Retinal pigment epithelial cell (primary cell): Measurements from ENCODE around the gene SRL.

Source experiments
- DNase-seq: peaks from one replicate; pipeline ENCODE4 v3.0.0-alpha.2; 2010; ENCODE audit warnings: low read depth
- H3K4me3 ChIP-seq: 2 replicates; pipeline ENCODE4 v1.5.1; 2011; ENCODE audit warnings: mild to moderate bottlenecking, low read length, control low read depth, moderate library complexity
- TF ChIP-seq, protein P1 (sequence below): conservative IDR thresholded peaks from 2 replicates; pipeline ENCODE4 v1.5.1; 2011; ENCODE audit warnings: low read depth, low read length, control low read depth, inconsistent platforms

SRL gene

DNA sequence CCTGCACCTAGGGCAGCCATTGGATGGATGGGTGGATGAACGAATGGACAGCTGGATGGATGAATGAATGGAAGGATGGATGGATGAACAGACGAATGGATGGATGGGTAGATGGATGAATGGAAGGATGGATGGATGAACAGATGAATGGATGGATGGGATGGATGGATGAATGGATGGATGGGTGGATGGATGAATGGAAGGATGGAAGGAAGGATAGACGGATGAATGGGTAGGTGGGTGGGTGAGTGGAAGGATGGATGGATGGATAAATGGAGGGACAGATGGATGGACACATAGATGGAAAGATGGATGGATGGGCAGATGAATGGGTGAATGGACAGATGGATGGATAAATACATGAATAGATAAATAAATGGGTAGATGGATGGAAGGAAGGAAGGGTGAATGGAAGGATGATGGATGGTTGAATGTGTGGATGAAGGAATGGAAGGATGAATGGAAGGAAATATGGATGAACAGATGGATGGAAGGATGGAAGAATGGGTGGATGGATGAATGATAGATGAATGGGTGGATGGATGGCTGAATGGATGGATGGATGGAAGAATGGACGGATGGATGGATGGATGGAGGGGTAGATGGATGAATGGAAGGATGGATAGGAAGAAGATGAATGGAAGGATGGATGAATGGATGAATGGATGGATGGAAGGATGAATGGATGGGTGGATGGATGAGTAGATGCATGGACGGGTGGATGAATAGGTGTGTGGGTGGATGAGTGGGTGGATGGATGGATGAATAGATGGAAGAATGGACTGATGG lies 15.4 kb downstream of the SRL start:
- H3K4me3 ChIP-seq: no peak overlapping the region
- DNase-seq: no peak
- TF ChIP-seq, protein P1, sequence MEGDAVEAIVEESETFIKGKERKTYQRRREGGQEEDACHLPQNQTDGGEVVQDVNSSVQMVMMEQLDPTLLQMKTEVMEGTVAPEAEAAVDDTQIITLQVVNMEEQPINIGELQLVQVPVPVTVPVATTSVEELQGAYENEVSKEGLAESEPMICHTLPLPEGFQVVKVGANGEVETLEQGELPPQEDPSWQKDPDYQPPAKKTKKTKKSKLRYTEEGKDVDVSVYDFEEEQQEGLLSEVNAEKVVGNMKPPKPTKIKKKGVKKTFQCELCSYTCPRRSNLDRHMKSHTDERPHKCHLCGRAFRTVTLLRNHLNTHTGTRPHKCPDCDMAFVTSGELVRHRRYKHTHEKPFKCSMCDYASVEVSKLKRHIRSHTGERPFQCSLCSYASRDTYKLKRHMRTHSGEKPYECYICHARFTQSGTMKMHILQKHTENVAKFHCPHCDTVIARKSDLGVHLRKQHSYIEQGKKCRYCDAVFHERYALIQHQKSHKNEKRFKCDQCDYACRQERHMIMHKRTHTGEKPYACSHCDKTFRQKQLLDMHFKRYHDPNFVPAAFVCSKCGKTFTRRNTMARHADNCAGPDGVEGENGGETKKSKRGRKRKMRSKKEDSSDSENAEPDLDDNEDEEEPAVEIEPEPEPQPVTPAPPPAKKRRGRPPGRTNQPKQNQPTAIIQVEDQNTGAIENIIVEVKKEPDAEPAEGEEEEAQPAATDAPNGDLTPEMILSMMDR: no peak

DNA sequence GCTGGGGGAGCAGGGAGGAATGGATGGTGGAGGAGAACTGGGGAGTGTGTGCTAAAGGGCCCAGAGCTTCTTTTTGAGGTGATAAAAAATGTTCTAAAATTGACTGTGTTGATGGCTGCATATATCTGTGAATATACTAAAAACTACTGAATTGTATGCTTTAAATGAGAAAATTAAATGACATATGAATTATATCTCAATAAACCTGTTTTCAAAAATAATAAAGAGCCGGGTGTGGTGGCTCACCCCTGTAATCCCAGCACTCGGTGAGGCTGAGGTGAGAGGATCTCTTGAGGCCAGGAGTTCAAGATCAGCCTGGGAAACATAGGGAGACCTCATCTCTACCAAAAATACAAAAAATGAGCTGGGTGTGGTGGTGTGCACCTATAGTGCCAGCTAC lies 16.8 kb downstream of the SRL start:
- DNase-seq: no peak
- H3K4me3 ChIP-seq: no peak overlapping the region
- TF ChIP-seq, protein P1: no peak

- DNase-seq: no peak
- TF ChIP-seq, protein P1: no peak
Observed at GRCh38 chr16:4220358-4220757, 21.5 kb downstream of the SRL start.

DNA sequence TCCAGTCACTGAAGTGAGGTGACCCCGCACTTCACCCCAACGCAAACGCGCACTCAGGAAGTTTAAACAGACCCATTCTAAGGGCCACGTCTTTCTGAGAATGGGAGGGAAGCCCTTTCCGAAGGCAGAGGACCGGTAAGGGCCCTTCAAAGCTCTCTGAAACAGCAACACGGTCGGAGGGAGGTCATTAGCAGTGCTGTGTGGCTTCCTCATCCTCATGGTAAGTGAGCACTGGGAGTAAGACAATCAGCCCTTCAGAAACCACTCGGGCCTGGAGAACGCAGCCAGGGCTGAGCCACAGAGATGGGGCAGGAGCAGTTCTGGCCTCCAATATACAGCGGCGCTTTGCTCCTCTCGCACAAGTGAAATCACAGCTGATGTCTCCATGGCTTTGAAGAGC lies 23.7 kb downstream of the SRL start:
- no peak overlapping the region for H3K4me3 ChIP-seq

More at GRCh38 chr16:4220358-4220757, 21.5 kb downstream of the SRL start:
- H3K4me3 ChIP-seq: no peak overlapping the region

GRCh38 chr16:4217204-4218131 lies 24.4 kb downstream of the SRL start:
- TF ChIP-seq, protein P1: no peak
- no peak overlapping the region for H3K4me3 ChIP-seq
- DNase-seq: no peak

More for the DNA sequence above, 23.7 kb downstream of the SRL start:
- no peak for DNase-seq
- TF ChIP-seq, protein P1: no peak

GRCh38 chr16:4216596-4216995 lies 25.3 kb downstream of the SRL start:
- no peak for DNase-seq
- TF ChIP-seq, protein P1: no peak
- no peak overlapping the region for H3K4me3 ChIP-seq
